ENCODE measurements around the gene KRTAP5-3.
"Not testable (repeated sequence)": the region's sequence is repeated elsewhere in the genome, so short reads cannot be mapped to it uniquely, and the experiment has no call there.

- not testable (repeated sequence) for TF ChIP-seq CTCF, POLR2A (IDR thresholded peaks at IDR 0.05)
These were observed 12.2 kb downstream of the KRTAP5-3 start for GRCh38 chr11:1595994-1596575.
